Central memory CD4-positive, alpha-beta T cell (primary cell): Measurements from ENCODE around the gene PIAS4.
"Not testable (repeated sequence)": the region's sequence is repeated elsewhere in the genome, so short reads cannot be mapped to it uniquely, and the experiment has no call there.

ENCODE experiments used
- DNase-seq: peaks from one replicate; pipeline ENCODE4 v3.0.0; 2022
- total RNA-seq, 3 experiments: gene quantifications; one replicate each; lab custom pipeline; 2026; lab: John Stamatoyannopoulos, UW

The PIAS4 gene, protein sequence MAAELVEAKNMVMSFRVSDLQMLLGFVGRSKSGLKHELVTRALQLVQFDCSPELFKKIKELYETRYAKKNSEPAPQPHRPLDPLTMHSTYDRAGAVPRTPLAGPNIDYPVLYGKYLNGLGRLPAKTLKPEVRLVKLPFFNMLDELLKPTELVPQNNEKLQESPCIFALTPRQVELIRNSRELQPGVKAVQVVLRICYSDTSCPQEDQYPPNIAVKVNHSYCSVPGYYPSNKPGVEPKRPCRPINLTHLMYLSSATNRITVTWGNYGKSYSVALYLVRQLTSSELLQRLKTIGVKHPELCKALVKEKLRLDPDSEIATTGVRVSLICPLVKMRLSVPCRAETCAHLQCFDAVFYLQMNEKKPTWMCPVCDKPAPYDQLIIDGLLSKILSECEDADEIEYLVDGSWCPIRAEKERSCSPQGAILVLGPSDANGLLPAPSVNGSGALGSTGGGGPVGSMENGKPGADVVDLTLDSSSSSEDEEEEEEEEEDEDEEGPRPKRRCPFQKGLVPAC
- 19.7 to 42.2 (median 34.5) reads per million in 3 experiments for total RNA-seq

DNA sequence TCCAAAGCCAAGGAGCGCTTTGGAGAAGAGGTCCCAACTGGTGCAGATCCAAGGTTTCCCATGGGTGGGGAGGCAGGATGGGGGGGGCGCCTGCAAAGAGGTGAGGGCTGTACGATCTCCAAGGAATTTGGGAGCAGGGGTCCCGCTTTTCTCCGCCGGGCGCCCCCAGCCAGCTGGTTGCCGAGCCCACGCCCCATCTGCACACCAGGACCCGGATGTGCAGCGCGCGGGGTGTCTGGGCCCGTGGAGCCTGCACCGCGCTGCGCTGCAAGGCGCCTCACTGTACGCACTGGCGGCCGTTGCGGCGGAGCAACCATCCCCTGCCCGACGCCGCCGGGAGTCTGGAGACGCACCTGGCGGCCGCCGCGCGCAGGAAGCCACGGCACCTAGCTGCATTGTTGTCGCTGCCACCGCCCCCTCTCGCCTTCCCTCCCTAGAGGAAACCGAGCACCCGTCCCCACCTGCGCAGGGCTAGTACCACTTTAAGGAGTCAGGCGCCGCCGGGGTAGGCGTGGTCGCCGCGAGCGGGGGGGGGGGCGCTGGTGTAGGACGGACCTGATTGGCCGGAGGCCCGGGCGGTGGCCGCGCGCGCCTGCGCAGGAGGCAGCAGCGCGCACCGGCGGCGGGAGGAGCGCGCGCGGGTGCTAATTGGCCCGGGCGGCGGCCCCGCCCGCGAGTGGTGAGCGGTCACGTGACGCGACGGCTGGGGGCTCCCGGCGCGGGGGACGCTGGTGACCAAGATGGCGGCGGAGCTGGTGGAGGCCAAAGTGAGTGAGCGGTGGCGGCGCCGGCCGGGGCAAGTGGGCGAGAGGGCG lies at the start of gene PIAS4:
Gene PIAS4, plus strand, starts transcription at position 716 of the 815 bp plus-strand sequence. Its CDS starts 25 bp downstream, at position 741.
- peak; percentile 95 for DNase-seq

DNA sequence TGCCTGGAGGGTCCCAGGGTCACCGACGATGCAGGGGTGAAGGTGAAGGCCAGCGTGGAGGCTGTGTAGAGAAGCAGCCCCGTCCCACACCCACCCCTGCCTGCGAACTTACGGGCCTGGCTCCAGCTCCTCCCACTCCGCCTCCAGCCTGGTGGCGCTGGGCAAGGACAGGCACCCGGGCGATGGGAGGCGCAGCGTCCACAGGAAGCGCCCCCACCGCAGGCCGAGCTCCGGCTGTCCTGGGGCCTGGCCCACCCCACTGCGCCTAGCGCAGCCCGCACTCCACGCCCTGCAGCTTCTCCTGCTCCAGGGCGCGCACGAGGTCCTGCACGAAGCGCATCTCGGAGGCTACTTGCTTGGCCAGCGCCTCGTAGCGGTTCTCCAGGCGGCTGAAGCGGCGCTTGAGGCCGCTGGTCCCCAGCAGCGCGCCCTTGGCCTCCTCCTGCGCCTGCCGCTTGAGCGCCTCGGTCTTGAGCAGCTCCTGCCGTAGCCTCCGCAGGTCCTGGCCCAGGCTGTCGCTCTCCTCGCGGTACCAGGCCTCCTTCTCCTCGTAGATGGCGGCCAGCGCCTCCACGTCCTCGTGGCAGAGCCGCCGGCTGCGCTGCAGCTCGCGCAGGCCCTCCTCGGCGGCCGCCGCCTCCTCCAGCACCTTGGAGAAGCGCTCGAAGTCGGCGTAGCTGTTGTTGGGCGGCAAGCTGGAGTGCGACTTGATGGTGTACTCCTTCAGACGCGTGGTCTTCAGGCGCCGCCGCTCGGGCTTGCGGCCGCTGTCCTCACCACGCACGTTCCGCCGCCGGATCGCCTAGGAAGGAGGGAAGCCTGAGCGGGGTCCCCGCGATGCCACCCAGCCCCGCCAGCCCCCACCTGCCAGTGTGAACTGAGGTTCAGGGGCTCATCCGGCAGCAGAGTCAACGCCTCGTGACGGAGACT lies 48.4 kb upstream of the PIAS4 start:
- no peak for DNase-seq

DNA sequence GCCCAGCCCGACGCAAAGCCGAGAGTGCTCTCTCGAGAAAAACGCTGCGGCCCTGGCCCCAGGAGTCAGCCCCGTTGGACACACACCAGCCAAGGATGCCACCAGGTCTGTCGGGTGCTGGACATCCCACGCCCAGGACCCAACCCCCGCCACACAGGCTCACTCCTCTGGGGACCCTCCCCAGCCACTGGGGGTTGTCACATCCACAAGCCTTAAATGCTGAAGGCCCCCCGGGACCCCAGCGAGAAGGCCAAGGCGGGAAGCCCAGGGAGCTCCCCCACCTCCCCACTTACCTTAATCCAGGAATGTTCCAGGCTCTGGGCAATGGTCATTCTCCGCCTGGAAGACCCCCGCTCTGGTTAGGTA lies 47.8 kb upstream of the PIAS4 start:
- no peak for DNase-seq

DNA sequence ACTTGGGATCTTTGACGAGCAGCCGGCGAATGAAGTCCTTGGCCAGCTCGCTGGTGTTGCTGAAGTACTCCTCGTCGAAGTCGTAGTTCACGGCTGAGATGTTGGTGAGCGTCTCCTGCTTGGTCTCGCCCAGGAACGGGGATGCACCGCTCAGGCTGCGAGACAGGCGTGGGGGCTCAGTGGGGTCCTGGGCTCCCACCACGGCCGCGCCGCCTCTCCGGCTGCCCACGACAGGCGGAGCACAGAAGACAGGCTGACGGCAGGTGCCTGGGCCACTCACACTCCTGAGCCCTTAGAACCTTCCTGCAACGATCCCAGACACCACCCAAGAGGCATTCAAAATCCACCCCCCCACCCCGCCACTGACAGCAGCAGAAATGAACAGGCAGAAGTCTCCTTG lies 46.5 kb upstream of the PIAS4 start:
- DNase-seq = no peak

DNA sequence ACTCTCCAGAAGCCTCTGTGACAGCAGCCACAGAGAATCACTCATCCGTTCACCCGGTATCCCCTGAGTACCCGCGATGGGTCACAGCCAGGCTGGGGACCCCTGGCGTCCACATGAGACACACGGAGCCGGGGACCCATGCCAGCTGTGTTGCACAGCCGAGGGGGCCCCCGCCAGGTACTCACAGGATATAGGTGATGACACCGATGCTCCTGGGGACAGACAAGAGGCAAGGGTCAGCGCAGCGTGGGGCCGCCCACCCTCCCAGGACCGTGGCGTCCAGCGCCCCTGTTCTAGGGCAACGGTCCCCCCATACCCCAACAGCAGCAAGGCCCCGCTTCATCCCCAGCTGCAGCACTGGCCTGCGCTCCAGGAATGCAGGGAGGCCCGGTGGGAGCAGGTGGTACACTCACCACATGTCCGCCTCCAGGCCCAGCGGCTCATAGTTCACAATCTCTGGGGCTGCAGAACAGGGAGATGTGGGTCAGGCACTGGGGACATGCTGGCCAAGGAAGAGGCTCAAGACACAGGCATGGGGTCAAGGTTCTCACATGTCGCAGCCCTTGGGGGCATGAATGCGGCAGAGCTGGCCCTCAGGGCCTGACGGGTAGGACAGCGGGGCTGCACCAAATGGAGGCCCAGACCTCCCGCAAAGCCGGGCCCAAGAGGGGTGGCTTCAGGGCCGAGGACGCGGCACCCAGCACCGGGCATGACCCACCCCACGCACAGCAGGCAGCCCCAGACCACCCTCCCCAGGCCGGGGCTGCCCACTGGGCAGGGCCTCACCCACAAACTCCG lies 43.9 kb upstream of the PIAS4 start:
- DNase-seq = no peak

DNA sequence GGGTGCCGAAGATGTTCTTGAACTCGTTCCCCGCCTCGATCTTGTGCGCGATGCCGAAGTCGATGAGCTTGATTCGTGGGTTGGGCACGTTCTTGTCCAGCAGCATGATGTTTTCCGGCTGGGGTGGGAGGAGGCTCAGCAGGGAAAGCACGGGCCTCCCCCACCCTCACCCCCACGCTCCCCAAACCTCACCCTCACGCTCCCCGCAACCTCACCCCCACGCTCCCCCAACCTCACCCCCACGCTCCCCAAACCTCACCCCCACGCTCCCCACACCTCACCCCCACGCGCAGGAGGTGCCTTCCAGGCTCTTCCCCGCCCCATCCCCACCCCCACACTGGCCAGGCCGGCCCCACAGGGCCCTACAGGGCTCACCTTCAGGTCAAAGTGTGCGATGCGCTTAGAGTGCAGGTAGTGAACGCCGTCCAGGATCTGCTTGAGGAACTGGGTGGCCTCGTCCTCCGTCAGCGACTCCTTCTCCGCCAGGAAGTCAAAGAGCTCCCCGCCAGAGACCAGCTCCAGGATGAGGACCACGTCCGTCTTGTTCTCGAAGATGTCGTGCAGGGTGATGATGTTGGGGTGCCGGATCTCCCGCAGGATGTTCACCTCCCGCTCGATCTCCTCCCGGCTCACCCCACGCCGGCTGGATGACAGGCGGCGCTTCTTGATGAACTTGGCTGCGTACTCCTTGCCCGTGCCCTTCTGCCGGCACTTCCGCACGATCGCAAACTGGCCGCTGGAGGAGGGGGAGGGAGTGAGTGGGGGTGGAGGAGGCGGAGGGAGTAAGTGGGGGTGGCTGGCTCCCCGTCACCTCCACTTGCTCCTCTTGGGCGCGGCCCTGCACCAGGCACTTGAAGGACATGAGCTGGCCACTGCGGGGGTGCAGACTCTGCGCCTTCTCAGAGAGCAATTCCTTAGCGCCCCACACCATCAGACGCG lies 43.0 kb upstream of the PIAS4 start:
- DNase-seq = no peak

DNA sequence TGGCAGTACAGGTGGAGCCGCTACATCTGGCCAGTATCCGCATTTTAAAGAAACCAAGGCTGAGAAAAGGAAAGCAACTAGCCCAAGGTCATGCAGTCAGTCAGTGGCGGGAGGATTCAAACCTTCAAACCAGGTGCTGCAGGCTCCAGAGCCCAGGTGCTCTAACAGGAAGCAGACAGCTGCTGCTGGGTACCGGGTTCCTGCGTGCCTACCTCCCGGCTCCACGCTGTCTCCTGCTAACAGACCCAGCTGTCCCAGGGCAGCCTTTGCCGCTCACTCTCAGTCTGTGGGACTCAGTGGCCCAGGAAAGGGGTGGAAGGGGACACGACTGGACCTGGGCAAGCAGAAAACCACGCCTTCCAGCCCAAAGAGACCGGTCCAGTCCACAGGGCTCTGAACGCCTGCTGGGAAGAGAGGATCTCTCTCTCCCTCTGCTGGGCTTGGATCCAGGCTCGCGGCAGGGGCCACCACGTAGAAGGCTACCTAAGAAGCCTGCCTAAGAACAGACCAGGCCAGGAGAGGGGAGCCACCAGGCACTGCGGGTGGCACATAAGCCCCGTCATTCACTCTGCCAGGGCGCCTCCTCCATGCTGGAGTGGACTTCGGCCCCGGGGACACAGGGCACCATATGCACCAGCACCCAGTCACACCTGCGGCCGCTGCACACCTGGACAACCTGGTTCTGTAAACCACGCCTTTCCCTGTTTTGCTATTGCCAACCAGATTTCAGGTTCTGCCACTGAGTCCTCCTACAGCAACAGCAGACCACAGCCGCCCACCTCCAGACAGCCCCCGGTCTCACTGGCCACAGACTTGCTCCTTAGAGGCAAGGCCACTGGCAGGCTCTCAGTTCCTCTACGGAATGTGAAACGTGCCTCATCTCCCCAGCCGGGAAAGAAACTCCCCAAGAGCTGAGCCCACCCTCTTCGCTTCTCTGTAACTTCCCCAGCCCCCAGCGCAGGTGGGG lies 41.2 kb upstream of the PIAS4 start:
- no peak for DNase-seq

DNA sequence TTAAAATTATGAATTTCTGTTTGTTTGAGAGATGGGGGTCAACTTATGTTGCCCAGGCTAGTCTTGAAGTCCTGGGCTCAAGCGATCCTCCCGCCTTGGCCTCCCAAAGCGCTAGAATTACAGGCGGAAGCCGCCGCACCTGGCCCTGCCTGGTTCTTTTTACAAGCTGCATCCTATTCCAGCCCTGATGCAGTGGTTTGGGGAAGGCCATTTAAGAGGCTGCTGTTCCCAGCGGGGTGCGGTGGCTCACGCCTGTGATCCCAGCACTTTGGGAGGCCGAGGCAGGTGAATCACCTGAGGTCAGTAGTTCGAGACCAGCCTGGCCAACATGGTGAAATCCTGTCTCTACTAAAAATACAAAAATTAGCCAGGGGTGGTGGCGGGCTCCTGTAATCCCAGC lies 39.6 kb upstream of the PIAS4 start:
- not testable (repeated sequence) for DNase-seq

DNA sequence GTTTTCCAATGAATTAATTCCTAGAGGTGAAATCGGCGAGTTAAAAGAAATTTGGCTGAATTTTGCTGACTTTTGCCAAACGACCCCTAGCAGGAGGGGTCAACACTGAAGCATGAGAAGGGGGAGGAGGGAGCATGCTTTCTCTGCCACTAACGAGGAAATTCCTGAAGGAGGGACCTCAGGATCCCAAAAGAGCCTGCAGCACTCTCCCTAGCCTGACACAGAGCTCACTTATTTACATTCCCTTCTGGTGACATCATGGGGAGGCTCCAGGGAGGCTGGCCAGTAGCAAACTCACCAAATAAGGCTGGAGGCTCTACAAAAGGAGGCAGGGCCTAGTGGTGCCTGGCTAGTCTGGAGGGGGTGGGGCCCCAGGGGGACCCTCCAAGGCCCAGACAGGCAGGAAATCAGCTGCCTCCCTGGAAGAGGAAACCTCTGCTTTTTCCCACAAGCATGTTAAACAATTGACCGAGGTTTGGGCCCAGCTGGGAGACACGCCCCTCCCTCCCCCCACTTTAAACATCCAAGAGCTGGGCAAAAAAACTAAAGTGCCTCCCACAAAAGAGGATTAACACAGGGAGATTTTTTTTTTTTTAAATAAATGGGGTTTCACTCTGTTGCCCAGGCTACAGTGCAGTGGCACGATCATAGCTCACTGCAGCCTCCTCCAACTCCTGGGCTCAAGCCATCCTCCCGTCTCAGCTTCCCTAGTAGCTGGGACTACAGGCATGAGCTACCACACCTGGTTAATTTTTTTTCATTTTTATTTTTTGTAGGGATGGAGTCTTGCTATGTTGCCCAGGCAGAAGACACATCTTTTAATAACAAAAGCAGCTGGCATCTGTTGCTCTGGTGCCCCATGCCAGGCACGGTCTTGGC lies 38.7 kb upstream of the PIAS4 start:
- DNase-seq = no peak

DNA sequence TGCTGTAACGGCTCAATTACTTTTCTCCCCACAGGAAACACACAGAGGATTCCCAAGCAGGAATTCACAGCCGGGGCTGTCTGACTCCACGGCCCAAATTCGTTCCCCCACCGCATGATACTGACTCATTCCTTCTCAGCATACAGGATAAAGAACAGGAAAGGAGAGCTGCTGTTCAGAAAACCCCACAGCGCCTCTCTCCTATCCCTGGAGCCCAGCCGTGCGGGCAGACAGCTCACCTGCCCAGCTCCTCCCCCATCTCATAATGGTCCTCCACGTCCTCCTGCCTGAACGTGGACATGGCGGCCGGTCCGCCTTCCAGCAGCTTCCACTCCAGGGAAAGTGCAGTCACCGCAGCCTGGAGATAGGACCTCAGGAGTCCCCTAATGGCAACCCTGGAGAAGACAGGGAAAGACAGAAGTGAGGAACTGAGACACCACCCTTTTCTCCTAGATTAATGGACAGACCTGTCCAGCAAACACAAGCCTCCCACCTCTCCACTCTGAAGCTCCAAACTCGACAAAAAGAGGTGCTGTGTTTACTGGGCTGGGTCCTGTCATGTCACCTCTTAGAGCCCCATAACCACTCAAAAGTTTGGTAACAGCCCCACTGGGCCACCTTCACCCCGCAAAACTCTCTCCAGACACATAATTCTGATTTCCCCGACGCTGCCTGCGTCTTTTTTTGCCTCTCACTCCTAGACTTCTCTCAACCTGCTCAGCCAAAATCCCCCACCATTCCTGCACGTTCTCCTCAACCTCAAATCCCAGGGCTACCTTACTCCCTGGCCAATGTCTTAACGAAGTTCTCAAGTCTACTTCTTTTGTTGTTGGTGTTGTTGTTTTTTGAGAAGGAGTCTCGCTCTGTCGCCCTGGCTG lies 37.9 kb upstream of the PIAS4 start:
- no peak for DNase-seq

DNA sequence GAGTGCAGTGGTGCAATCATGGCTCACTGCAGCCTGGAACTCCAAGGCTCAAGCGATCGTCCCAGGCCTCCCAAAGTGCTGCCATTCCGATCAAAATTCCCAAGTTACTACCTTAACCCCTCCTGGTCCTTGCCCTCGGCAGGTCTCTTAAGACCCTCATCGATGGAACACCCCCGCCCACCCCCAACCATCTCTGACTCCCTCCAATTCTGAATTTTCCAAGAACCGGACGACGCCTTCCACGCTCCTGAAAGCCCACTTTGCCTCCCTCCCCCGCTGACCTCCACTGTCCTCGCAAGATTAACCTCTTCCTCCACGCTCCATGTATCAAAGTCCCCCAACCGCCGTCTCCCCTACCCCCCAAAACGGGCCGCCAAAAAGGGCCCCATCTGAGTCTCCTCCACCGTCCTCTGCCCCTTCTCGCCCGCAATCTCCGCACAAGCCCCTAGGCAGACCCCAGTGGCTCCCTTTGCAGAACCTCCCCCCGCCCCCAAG lies 37.2 kb upstream of the PIAS4 start:
- no peak for DNase-seq

DNA sequence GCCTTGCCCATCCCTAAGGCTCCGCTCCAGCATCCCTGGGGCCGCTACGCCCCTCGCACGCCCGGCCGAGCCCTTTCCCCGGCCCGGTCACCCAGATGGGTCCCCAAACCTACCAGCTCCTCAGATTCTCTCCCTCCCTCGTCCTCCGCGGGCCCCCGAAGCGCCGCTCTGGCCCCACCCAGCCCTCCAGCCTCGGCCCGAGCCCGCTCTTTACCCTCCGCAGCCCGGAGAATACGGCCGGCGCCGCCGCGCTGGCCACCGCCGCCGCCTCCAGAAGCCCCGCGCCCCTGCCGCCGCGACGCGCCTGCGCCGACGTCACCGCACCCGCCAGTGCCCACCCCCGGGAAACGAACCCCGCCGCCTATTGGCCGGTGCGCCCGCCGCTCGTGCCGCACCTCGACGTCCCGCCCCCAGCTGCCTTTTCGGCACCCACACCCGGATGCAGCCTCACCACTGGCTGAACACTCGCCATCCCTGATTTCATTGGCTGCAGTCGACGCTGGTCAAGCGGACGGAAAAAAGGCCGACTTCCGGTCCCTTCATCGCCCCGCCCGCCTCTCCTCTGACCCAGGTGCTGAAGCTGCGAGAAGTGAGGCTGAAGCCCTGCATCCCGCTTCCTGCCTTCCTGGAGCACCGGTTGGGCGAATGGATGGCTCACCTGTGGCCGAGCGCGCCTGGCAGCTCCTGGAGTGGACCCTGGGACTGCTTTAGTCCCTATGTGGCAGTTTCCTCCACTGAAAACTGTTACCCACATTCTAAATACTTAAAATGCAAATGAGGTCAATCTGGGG lies 36.5 kb upstream of the PIAS4 start, which contains the start of gene DAPK3:
Gene DAPK3, minus strand, starts transcription at position 292 of the 791 bp plus-strand sequence. CDS start 1,364 bp downstream, outside the sequence.
- DNase-seq = peak; percentile 83

DNA sequence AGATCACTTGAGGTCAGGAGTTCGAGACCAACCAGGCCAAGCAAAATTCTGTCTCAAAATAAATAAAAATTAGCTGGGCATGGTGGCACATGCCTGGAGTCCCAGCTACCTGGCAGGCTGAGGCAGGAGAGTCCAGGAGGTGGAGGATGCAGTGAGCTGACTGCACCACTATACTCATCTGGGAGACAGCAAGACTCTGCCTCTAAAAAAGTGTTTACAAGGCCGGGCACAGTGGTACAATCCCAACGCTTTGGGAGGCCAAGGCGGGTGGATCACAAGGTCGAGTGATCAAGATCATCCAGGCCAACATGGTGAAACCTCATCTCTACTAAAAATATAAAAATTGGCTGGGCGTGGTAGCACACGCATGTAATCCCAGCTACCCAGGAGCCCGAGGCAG lies 32.4 kb upstream of the PIAS4 start:
- DNase-seq = no peak

DNA sequence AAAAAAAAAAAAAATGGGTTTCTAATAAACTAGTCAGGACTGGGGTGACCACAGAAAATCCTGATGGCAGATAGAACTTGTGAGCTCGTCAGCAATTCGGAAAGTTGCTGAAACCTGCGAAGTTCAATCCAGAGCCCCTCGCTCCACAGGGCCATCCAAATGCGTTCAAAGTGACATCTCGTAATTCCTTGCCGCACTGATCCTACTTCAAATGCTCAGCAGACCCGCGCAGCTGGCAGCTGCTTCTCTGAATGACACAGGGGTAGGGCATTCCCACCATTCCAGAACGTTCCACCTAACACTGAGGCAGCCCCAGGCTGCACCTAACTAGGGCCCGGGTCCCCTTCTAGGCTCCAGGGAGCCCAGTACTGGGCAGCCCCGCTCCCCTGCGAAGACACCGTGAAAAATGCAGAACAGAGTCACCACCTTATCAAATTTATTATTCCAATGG lies 31.9 kb upstream of the PIAS4 start:
- DNase-seq = no peak

DNA sequence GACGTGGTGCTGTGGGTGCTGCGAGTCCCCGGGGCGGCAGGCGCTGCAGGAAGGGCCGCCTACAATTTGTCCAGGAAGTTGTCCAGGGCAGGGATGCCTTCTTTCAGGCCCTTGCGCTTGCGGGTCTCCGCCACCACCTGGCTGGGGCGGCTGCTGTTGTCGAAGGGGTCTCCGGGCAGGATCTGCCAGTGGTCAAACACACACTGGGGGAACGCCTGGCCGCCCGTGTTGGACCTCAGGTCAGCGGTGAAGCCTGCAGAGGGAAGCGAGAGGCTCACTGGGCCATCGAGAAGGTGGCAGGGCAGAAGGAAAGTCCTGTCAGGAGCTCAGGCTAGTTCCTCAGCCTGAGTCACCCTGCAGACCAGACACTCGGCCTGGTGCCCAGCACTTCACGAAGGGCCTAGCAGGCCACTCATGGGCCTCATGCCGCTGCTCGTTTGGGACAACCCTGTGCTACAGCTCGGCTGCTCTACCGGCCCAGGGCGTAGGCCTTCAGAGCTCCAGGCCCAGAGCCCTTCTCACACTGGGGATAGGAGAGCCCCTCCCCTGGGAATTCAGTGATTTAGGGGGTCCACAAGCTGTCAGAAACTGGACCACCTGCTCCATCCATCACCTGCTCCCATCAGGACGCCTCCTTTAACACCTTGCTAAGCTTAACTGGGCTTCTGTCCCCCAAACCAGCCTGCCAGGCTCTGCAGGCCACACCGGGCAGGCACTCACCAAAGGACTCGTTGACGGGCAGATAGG lies 30.9 kb upstream of the PIAS4 start:
- DNase-seq = no peak
